Right lung (tissue), 10 donors: ENCODE data around the gene SEMA3A. TPM values are rescaled to one million over a fixed set of nuclear protein-coding genes. Genes with fewer than 3 reads are reported as not detected.
"Not testable (repeated sequence)": the region's sequence is repeated elsewhere in the genome, so short reads cannot be mapped to it uniquely, and the experiment has no call there.

ENCODE experiments used
- DNase-seq, 2 donors: peaks; one replicate each; pipeline ENCODE4 v3.0.0-alpha.2; 2013
- long read RNA-seq, 8 donors: transcript quantifications; one replicate each; lab custom pipeline, GENCODE V29; 2026
- polyA plus RNA-seq, 5 donors: library from polyadenylated mRNA; unstranded; fragments of 120-200 nt; gene quantifications; one replicate each; pipeline versions ENCODE4 v1.2.1 to v1.2.3, GENCODE V29; 2013; ENCODE audit warnings: inconsistent platforms in 1 of 5, low replicate concordance in 1 of 5; ENCODE audit not compliant: insufficient read length in 5 of 5, insufficient read depth in 1 of 5

Gene SEMA3A
- 10 to 100 TPM; 11.3 to 36.2 (median 28.2) TPM for polyA plus RNA-seq
- long read RNA-seq, donor 1, full-length matches to known transcripts: 8 of 8 reads
- long read RNA-seq, donor 1, partial matches to known transcripts: 0 of 8 reads
- long read RNA-seq, donor 1, other reads (novel, unspliced or antisense): 0 of 8 reads
- long read RNA-seq, donor 2, full-length matches to known transcripts: 2 of 2 reads
- long read RNA-seq, donor 2, partial matches to known transcripts: 0 of 2 reads
- long read RNA-seq, donor 2, other reads (novel, unspliced or antisense): 0 of 2 reads
- long read RNA-seq, donor 3, full-length matches to known transcripts: 5 of 5 reads
- long read RNA-seq, donor 3, partial matches to known transcripts: 0 of 5 reads
- long read RNA-seq, donor 3, other reads (novel, unspliced or antisense): 0 of 5 reads
- long read RNA-seq, donor 4, full-length matches to known transcripts: 2 of 2 reads
- long read RNA-seq, donor 4, partial matches to known transcripts: 0 of 2 reads
- long read RNA-seq, donor 4, other reads (novel, unspliced or antisense): 0 of 2 reads
- long read RNA-seq, donor 5, full-length matches to known transcripts: 1 of 16 reads
- long read RNA-seq, donor 5, partial matches to known transcripts: 15 of 16 reads
- long read RNA-seq, donor 5, other reads (novel, unspliced or antisense): 0 of 16 reads
- long read RNA-seq, donor 6, full-length matches to known transcripts: 3 of 3 reads
- long read RNA-seq, donor 6, partial matches to known transcripts: 0 of 3 reads
- long read RNA-seq, donor 6, other reads (novel, unspliced or antisense): 0 of 3 reads
- long read RNA-seq, donor 7, partial matches to known transcripts: 13 of 13 reads
- long read RNA-seq, donor 7, other reads (novel, unspliced or antisense): 0 of 13 reads
- long read RNA-seq, donor 8, full-length matches to known transcripts: 2 of 2 reads
- long read RNA-seq, donor 8, partial matches to known transcripts: 0 of 2 reads
- long read RNA-seq, donor 8, other reads (novel, unspliced or antisense): 0 of 2 reads

DNA sequence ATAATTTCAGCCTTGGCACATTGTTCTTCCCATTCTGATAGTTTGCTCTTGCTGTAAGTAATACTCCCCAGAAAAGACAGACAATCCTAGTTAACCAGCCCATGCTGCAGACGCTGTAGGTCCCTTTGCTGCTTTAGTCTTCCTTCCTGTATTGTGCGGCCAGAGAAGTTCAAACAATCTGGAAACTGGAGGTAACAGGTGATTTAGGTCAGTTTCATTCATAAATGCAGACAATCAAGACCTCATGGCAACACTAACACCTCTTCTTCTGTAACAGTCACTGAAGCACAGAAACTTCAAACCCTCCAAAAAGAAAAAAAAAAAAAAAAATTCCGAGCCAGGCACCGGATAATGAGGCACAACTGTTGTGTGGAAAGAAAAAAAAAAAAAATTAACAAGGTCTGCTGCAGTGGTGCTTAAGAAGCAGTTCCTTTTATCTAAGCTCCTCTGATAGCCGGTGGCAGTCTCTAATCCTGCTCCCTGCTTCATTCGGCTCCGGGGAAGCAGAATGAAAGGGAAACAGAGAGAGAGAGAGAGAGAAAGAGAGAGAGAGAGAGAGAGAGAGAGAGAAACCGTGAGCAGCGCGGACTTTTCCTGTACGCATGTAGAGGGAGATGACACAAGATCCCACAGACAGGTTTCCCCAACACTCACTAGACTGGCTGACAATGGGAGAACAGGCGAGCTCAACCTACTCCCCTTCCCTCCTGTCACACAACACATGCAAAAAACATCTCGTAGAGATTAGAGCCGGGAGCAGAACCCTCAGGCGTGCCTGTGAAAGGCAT is at the start of gene SEMA3A:
Gene SEMA3A (minus strand): TSS at position 306 of the 788 bp plus-strand sequence. CDS start 203 bp downstream, at position 103.
- peak; percentile 79 to 81 for DNase-seq

DNA sequence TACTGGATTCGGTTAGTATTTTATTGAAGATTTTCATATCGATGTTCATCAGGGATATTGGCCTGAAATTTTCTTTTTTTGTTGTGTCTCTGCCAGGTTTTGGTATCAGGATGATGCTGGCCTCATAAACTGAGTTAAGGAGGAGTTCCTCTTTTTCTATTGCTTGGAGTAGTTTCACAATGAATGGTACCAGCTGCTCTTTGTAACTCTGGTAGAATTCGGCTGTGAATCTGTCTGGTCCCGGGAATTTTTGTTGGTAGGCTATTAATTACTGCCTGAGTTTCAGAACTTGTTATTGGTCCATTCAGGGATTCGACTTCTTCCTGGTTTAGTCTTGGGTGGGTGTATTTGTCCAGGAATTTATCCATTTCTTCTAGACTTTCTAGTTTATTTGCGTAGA is 48.4 kb upstream of the SEMA3A start:
- not testable (repeated sequence) for DNase-seq

DNA sequence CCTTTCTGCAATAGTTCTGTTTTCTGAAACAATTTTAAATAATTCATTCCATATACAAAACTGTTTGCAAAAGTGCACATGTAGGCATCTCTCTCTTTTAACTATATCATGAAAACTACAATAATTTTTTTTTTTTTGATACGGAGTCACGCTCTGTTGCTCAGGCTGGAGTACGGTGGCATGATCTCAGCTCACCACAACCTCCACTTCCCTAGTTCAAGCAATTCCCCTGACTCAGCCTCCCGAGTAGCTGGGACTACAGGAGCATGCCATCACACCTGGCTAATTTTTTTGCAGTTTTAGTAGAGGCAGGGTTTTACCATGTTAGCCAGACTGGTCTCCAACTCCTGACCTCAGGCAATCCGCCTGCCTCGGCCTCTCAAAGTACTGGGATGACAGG is 44.0 kb upstream of the SEMA3A start:
- no peak for DNase-seq

DNA sequence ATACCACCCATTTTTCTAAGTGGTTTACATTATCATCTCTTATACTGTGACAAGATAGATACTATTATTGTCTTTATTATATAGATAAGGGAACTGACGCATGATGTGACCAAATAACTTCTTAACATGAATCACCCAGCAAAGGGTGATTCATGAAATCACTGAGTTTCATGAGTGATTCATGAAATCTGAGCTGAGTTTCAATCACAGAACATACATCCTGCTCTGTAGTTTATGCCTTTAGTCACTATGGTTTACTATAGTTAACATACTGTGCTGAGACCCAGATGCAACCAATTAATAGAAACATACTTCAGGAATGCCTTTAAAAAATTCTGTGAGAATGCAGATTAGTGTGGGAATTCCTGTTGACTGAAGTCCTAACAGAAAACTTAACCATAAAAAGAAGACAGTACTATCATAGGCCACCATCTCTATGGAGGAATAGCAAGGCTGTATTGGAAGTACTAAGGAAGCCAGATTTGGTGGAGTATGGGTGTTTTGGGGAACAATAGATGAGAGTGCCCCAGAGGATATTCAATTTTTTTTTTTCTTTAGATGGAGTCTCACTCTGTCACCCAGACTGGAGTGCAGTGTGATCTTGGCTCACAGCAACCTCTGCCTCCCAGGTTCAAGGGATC is 43.1 kb upstream of the SEMA3A start:
- DNase-seq: no peak

DNA sequence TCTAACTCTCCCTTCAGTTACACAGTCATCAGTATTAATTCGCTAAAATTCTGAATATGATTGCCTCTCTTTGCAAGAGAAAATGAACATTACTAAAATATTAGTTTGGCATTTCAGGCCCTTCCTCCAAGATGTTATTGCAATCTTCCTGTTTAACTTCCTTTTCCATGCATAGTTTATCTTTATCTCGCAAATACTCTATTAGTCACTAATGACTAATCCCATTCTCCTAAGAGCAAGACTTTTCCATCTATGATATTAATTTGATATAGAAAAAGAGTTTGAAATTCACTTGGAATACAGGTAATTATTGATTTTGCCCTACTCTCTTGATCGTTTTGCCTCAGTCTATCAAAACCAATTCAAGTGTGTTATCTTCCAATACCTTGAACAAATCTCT is 41.8 kb upstream of the SEMA3A start:
- no peak for DNase-seq

DNA sequence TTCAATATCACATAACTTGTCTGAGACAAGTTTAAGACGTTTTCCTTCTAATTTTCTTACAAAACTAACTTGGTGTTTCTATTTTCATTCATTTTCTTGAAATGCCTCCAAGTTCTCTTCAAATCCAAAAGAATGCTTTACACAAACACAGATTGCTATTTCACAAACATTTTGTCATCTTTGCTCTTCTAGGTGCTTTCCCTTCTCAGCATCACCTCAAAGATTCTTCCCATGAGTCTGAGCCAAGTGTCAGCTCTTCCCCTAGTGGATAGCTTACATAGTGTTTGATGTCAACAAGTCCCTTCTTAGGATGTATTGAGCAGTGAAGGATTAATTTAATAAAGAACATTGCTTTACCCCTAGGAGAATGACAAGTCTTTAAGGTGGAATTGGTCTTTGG is 38.1 kb upstream of the SEMA3A start:
- no peak for DNase-seq

DNA sequence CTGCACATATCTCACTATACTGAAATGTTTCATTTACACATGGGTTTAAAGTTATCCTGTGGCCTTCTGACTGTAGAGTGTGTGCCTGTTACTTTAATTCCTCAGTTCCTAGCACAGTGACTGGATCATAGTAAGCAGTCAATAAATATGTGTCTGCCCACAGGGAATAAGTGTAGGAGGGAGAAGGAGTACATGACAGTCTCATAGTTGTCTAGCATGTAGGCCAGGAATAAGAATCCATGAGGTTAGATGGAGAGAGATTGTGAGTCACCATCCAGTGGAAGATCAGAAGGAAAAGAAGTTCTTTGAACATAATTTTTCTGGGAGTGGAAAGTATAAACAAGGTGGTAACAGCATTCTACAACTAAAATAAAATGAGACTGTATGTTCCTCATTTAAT is 36.6 kb upstream of the SEMA3A start:
- no peak for DNase-seq

DNA sequence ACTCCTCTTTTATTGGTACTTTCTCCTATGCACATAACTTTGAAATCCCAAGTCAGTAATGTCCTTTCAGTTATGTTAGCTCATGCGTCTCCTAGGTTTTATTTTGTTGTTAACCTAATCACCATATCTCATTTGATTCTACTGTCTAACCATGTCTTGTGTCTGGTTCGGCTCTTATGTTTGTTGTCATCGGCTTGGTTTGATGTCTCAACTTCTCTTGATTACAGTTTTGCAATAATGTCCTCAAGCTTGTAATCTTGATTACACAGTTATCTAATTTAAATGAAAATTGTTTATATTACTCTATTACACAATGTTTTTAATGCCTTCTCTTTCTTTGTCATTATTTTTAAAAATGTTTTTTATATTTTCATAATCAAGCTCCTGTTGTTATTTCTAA is 35.9 kb upstream of the SEMA3A start:
- DNase-seq: no peak

DNA sequence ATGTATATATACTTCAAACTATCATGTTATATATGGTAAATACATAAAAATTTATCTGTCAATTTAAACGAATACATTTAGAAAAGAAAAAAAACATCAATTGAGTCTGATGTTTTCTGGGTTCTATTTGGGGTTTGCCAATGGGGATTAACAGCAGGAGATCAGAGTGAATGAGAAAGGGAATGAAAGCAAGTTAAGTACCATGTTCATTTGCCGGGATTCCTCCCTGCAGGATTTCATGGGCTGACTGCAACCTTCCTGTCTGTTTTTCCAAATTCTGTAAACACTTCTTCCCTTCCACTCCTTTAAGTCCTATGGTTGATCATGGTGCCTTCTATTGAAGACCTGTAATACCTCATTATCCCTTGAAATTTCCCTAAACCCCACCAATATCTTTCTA is 33.9 kb upstream of the SEMA3A start:
- DNase-seq: no peak

DNA sequence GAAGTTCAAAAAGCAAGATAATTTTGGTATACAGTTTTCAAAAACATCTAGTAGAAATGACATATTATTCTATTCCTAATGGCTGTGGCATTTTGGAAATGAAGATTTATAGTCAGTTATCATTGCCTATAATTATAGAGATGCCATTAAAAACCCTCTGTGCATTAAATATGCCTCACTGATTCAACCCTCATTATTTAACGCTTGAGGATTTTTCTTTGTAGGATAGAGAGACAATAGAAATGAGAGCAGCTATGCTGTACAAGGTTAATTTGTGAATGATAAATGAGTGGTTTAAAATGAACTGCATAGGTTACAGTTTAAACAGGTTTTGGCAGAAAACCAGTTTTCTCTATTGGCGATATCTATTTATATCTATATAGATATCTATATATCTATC is 32.2 kb upstream of the SEMA3A start:
- DNase-seq: no peak

DNA sequence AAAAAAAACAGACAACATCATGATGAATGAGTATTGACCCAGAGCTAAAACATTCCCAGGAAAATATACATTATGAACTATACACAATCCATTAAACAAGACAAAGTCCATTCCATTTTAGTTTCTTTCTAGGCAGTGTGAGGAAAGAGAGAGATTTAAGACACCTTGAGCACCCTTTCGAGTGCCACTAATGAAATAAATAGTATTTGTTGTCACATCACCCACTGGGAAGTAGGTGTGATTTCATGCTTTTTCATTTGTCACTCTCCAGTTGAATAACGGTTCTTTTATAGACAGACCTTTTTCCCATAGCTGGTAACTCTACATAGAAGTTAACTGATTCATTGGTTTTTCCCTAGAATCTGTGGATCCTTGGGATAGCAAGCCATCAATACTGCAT is 29.9 kb upstream of the SEMA3A start:
- no peak for DNase-seq

DNA sequence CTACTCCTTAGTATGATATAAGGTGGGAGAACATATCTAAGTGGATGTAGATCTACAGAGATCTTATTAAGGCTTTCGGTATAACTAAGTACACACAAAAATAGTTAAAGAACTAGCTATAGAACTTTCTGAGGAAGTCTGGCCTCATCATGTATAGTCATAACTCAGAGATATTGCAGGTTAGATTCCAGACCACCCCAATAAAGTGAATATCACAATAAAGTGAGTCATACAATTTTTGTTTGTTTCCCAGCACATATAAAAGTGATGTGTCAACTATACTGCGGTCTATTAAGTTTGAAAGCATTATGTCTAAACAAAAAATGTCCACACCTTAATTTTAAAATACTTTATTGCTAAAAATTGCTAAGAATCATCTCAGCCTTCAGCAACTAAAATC is 24.7 kb upstream of the SEMA3A start:
- no peak for DNase-seq

DNA sequence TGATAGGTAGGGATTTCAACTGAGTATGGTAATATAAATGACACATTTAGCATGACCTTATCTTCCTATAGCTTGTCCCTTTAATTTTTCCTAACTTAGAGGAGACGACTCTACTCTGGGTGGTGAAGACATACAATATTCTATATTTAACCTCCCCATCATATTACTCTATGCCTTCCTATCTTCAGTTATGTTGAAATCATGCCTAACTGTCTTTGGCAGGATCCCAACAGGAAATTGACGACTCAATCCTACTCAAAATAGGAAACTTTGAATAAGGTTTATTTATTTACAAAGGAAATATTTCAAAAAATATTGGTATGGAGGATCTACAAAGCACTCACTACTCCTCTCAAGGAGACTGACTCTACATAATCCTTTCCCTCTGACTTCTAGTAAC is 24.1 kb upstream of the SEMA3A start:
- DNase-seq: peak in 1 of 2 donors; percentile 6

DNA sequence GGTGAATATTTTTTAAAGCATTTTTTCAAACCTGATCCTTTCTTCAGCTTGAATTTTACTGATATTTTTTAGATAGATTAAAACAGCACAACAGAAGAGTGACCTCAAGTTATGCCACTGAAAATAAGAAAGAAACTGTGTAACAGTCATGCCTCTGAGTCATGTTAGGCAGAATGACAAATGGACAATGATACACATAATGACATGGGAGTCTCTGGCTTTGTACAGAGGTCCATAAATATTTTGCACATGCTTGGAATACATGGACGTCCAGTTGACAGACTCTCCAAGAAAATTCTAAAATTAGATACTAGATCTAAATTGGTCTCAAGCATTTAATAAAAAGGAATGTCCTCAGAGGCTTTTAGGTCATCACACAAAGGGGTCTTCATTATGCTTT is 21.9 kb upstream of the SEMA3A start:
- DNase-seq: no peak

DNA sequence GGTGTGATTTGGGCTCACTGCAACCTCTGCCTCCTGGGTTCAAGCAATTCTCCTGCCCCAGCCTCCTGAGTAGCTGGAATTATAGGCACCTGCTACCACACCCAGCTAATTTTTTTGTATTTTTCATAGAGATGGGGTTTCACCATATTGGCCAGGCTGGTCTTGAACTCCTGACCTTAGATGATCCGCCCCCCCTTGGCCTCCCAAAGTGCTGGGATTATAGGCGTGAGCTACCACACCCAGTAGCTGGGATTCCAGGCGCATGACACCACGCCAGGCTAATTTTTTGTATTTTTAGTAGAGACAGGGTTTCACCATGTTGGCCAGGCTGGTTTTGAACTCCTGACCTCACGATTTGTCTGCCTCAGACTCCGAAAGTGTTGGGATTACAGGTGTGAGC is 20.2 kb upstream of the SEMA3A start:
- not testable (repeated sequence) for DNase-seq

DNA sequence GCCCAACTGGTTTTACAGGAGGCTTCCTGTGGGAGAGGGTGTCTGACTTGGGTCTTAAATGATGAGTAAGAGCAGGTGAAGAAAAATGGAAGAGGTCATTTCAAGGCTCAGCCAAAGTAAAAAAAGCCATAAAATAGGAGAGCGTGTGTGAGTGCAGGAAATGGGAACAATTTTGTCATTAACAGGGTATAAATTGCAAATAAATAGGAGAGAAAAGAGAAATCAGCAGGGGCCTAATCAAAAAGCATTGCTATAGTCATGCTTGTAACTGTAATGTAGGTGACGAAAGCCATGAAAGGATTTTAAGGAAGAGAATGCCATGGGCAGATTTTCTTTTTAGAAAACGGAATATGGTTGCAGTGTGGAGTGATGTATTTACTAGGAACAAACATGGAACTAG is 15.7 kb upstream of the SEMA3A start:
- no peak for DNase-seq

DNA sequence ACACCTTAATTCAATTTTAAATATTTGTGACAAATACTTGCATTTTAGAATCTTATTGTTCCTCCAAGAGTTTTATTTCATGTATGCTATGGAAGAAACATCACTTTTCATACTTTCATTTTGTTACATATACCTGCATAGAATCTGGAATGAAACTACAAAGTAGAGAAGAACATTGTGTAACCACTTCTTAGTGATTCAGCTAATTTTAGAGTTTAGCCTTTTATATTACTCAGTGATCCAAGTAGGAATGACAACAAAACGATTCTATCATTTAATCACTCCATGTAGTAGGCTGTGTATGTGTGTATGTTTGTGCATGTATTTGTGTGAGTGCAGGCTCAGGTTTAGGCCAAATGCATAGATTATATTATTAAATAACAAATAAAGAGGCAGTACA is 14.4 kb upstream of the SEMA3A start:
- no peak for DNase-seq

DNA sequence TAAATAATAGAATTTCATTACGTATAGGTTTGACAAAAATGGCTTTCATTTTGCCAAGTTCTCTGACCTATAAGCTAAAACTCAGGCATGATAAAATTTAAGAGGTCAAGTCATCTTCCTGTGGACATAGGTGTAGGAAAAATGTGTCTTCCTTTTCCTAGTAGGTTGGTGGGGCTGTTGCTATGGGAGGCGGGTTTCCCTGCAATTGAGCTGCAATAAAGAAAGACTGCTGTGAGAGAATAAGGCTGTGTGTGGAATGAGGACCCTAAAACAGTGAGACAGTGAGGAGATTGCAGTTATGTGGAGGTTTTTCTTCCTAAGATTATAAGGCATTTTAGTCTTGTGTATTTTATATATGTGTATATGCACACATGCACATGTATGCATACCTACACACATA is 13.0 kb upstream of the SEMA3A start:
- DNase-seq: no peak

DNA sequence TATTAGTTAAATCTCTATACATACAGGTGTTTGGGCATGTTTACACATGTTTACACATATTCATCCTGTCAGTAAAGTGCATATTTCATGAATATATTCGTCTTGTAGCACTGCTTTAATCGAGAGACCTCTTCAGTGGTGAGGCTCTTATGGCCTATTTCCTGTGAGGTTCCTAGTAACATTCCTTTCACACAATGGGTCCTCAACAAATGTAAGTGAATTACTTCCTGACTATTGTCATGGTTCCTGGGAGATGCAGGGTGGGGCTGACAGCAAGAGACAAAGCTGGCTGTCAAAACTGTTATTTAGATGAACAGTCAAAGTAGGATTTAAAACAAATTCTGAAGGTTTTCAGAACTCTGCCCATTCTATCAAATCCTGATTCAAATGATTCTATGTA is 12.4 kb upstream of the SEMA3A start:
- DNase-seq: no peak

DNA sequence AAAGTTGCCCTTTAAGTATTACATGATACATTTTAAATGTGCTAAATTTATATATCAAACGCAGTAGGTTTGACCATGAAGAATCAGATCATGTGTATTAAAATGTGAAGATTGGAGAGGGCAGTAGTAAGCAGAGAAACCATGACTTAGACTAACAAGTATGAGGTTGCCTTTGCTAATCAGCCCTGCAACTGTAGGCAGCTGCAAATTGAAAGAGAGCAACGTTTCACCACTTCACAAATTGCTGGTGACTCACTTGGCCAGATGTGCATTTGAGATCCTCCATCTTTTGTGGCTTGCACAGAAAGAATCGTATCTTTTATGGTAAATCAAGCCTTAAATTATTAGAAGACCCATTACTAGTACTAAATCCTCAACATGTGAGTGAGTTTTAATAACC is 10.1 kb upstream of the SEMA3A start:
- DNase-seq: no peak

DNA sequence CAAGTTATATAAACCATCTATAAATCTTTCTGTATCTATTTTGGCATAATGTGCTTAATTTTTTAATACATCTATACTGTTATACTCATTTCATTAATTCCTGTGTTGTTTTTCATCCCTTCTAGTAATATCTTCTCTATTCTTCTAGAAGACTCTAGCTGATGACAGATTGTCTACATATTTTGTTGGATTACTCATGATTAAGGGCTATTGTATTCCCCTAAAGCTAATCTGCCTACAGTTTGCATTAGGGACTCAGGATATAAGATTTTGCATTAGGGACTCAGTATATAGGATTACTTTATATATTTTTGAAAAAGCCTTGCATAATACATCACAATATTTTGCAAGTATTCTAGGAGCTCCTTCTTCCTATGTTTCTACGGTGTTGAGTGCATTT is 8.3 kb upstream of the SEMA3A start:
- DNase-seq: no peak
